Left lung (tissue), 10 donors: Measurements from ENCODE around the gene GLIS1. TPM values are rescaled to one million over a fixed set of nuclear protein-coding genes. Genes with fewer than 3 reads are reported as not detected.
A peak's percentile ranks its signal among the peaks of the same experiment; 100 is the strongest.

ENCODE experiments used
- ATAC-seq: fragments of 200-7000 bp; cut with Tn5 transposase; one replicate; pipeline ENCODE4 v1.9.1; 2020; ENCODE audit warnings: moderate library complexity
- DNase-seq, 4 donors: peaks; one replicate each; pipeline ENCODE4 v3.0.0-alpha.2; 2013 to 2020
- H3K27ac ChIP-seq, 2 donors: fragments of 200-600 bp; sonication (generic) in 1 of 2; one replicate each; pipeline versions ENCODE4 v1.5.0 to v1.8.0; 2020 to 2021
- H3K27me3 ChIP-seq, 2 donors: fragments of 200-600 bp; sonication (generic) in 1 of 2; one replicate each; pipeline versions ENCODE4 v1.5.0 to v1.8.0; 2020 to 2021
- H3K36me3 ChIP-seq, 2 donors: fragments of 200-600 bp; sonication (generic) in 1 of 2; one replicate each; pipeline versions ENCODE4 v1.5.0 to v1.8.0; 2020 to 2021
- H3K4me1 ChIP-seq, 2 donors: fragments of 200-600 bp; one replicate each; pipeline ENCODE4 v1.8.0; 2021
- H3K4me3 ChIP-seq, 2 donors: fragments of 200-600 bp; sonication (generic) in 1 of 2; one replicate each; pipeline versions ENCODE4 v1.5.0 to v1.8.0; 2020 to 2021; ENCODE audit warnings: mild to moderate bottlenecking in 1 of 2
- H3K9me3 ChIP-seq, 2 donors: fragments of 200-600 bp; sonication (generic) in 1 of 2; one replicate each; pipeline versions ENCODE4 v1.5.0 to v1.8.0; 2020 to 2021
- intact Hi-C, 2 donors: fragments of 100-400 bp; cut with DNase I; formaldehyde crosslinking; loops; one replicate each; pipeline versions ENCODE4 v1.11.2 to v1.14.2; 2022
- polyA plus RNA-seq, 6 donors: library from polyadenylated mRNA; unstranded; fragments of 120-200 nt; gene quantifications; one replicate each; pipeline ENCODE4 v1.2.1, GENCODE V29; 2013; ENCODE audit not compliant: insufficient read length in 6 of 6
- total RNA-seq, 2 donors: library from RNA; stranded (reverse); fragmentation: NEBNext Ultra II Directional; extraction: Animal tissue kit (Norgen Biotek cat#: 25700); gene quantifications; one replicate each; pipeline ENCODE4 v1.2.1, GENCODE V29; 2021
- TF ChIP-seq, protein P1 (sequence below), 2 donors: fragments of 200-600 bp; sonication (generic) in 1 of 2; IDR thresholded peaks; one replicate each; pipeline versions ENCODE4 v1.5.0 to v1.8.0; 2021; ENCODE audit warnings: antibody characterized with exemption in 2 of 2
- donor health status: DM: no; HTN: yes; CAD: no.
- donor health status: DM: no; HTN: no; CAD: no.

GLIS1 gene
- total and polyA plus RNA-seq, 8 donors: 0.06 to 0.16 (median 0.12) TPM; not detected in 4

DNA sequence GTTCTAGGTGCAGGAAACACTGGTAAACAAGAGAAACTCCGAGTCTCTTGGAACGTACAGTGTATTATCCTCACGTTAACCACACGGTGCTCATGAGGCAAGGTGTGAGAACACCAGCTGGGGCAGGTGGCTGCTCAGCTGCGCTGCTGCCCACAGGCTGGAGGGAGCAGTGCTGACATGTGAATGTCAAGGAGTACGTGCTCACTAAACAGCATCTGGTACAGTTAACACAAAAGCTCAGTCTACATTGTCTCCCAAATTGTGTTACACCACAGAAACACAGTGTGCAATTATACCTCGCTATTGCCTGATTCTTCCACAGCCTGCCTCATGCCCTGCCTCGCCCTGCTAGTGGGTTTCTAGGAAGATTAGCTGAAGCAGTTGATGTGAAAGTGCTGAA, 138.4 kb downstream of the GLIS1 start:
- ATAC-seq: no peak
- intact Hi-C loops: no loop called here
- H3K9me3 ChIP-seq: no peaks in the 10 kb centered on the region

DNA sequence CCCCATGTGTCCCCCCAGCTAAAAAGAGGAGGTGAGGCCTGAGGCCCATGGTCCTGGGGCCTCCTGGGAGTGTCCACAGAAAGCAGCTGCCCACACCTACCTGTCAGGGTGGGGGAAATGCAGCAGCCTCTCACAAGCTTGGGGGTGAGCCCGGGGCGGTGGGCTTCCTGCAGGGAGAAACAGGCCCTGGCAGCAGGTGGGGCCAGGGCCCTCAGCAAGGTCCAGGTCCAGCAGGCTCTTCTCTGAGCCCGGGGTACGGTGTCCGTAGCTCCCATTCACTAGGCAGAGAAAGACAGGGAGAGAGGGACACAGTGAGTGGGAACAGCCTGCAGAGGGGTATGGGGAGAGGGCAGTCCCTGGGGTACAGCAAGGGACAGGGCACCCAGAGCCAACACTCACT, 139.0 kb downstream of the GLIS1 start:
- TF ChIP-seq, protein P1, sequence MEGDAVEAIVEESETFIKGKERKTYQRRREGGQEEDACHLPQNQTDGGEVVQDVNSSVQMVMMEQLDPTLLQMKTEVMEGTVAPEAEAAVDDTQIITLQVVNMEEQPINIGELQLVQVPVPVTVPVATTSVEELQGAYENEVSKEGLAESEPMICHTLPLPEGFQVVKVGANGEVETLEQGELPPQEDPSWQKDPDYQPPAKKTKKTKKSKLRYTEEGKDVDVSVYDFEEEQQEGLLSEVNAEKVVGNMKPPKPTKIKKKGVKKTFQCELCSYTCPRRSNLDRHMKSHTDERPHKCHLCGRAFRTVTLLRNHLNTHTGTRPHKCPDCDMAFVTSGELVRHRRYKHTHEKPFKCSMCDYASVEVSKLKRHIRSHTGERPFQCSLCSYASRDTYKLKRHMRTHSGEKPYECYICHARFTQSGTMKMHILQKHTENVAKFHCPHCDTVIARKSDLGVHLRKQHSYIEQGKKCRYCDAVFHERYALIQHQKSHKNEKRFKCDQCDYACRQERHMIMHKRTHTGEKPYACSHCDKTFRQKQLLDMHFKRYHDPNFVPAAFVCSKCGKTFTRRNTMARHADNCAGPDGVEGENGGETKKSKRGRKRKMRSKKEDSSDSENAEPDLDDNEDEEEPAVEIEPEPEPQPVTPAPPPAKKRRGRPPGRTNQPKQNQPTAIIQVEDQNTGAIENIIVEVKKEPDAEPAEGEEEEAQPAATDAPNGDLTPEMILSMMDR (IDR thresholded peaks at IDR 0.05): no peak
- no peaks in the 10 kb centered on the region for H3K36me3 ChIP-seq
- no peak overlapping the region for H3K4me3 ChIP-seq
- H3K9me3 ChIP-seq: no peaks in the 10 kb centered on the region
- no peaks in the 10 kb centered on the region for H3K4me1 ChIP-seq
- no peak overlapping the region for H3K27ac ChIP-seq
- intact Hi-C loops: no loop called here
- DNase-seq: peak in 1 of 4 donors; percentile 11
- ATAC-seq: no peak
- no peaks in the 10 kb centered on the region for H3K27me3 ChIP-seq

More for the DNA sequence above, 138.4 kb downstream of the GLIS1 start:
- H3K4me1 ChIP-seq: no peaks in the 10 kb centered on the region
- no peaks in the 10 kb centered on the region for H3K36me3 ChIP-seq
- H3K27me3 ChIP-seq: no peaks in the 10 kb centered on the region
- no peak overlapping the region for H3K27ac ChIP-seq
- DNase-seq: peak in 1 of 4 donors; percentile 3
- no peak overlapping the region for H3K4me3 ChIP-seq
- TF ChIP-seq, protein P1 (IDR thresholded peaks at IDR 0.05): no peak

DNA sequence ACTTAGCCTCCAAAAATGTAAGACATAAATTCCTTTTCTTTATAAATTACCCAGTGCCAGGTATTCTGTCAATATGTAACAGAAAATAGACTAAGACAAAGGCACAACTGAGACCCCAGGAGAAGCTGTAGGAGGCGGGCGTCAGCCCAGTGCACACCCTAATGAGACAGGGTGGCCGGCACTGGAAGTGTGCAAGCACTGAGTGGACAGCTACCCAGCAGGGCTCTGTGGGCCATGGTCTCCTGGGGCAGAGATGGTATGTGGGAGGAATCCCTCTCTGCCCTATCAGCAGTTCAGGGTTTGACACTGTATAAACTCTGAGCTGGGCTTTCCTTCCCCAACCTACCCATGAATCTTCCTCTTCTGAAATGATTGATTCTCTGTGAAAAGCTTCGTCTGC, 139.5 kb downstream of the GLIS1 start:
- DNase-seq (peak in 1 of 4 donors; percentile 14), ATAC-seq (no peak)
- H3K27ac ChIP-seq: no peak overlapping the region
- H3K27me3 ChIP-seq: peaks cover 0 to 2% of the 10 kb centered on the region in 2 donors
- TF ChIP-seq, protein P1 (IDR thresholded peaks at IDR 0.05): no peak
- H3K4me1 ChIP-seq: no peaks in the 10 kb centered on the region
- H3K4me3 ChIP-seq: no peak overlapping the region
- no peaks in the 10 kb centered on the region for H3K36me3 ChIP-seq
- no peaks in the 10 kb centered on the region for H3K9me3 ChIP-seq
- intact Hi-C loops: loop anchor here in 1 of 2 donors (10.0 kb wide), 1 partner anchor 115 kb away; no protein-coding TSS in a partner anchor

DNA sequence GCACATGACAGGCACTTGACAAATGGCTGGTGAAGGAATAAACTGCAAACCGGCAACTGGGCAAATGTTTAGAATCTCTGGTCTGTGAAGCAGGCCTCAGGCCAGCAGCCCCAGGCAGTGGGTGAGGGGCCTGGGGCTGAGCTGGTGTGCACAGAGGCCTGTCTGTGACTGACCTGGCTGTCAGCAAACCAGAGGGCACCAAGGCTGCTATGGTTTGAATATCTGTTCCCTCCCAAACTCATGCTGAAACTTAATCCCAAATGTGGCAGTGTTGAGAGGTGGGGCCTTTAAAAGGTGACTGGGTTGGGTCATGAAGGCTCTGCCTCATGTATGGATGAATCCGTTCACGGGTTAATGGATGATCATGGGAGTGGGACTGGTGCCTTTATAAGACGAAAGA, 140.0 kb downstream of the GLIS1 start:
- no peaks in the 10 kb centered on the region for H3K36me3 ChIP-seq

DNA sequence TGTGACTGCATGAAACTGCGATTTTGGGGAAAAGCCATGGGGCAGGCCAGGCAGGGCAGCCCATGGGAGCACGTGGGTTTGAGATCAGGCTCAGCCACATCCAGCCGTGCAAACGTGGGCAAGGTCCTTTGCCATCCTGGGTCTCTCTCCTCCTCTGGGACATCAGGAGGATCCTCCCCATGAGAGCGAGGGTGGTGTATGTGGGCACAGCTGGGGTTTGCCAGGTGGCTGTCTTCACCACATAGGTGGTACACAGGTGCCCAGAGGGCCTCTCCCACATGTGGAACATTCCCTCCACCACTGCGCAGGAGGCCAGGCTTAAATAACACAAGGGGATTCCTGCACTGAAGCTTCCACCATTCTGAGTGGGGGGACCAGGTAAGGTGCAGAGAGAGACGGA, 143.1 kb downstream of the GLIS1 start:
- DNase-seq (no peak), ATAC-seq (no peak)
- H3K27ac ChIP-seq: no peak overlapping the region
- intact Hi-C loops: loop anchor here in 1 of 2 donors (10.0 kb wide), 1 partner anchor 111 kb away; no protein-coding TSS in a partner anchor
- no peaks in the 10 kb centered on the region for H3K36me3 ChIP-seq
- no peak overlapping the region for H3K4me3 ChIP-seq
- H3K9me3 ChIP-seq: no peaks in the 10 kb centered on the region
- peaks cover 0 to 10% of the 10 kb centered on the region in 2 donors for H3K27me3 ChIP-seq
- peaks cover 5 to 6% of the 10 kb centered on the region in 2 donors for H3K4me1 ChIP-seq
- TF ChIP-seq, protein P1 (IDR thresholded peaks at IDR 0.05): no peak

More for the DNA sequence above, 140.0 kb downstream of the GLIS1 start:
- Histone ChIP-seq H3K27me3 (peaks cover 0 to 7% of the 10 kb centered on the region in 2 donors), H3K27ac (no peak overlapping the region), H3K9me3 (no peaks in the 10 kb centered on the region), H3K4me1 (no peaks in the 10 kb centered on the region), H3K4me3 (no peak overlapping the region)
- TF ChIP-seq, protein P1 (IDR thresholded peaks at IDR 0.05): no peak
- DNase-seq (peak in 1 of 4 donors; percentile 2), ATAC-seq (no peak)
- intact Hi-C loops: loop anchor here in 1 of 2 donors (10.0 kb wide), 1 partner anchor 114 kb away; no protein-coding TSS in a partner anchor
